ENCODE results near the gene GOLGA8A.
"Not testable (repeated sequence)": the region's sequence is repeated elsewhere in the genome, so short reads cannot be mapped to it uniquely, and the experiment has no call there.

Gene GOLGA8A

GRCh38 chr15:34403899-34404298, 33.7 kb downstream of the GOLGA8A start:
- not testable (repeated sequence) for DNase-seq

- DNase-seq: not testable (repeated sequence)
Measured at GRCh38 chr15:34403160-34403598, 34.4 kb downstream of the GOLGA8A start.

DNA sequence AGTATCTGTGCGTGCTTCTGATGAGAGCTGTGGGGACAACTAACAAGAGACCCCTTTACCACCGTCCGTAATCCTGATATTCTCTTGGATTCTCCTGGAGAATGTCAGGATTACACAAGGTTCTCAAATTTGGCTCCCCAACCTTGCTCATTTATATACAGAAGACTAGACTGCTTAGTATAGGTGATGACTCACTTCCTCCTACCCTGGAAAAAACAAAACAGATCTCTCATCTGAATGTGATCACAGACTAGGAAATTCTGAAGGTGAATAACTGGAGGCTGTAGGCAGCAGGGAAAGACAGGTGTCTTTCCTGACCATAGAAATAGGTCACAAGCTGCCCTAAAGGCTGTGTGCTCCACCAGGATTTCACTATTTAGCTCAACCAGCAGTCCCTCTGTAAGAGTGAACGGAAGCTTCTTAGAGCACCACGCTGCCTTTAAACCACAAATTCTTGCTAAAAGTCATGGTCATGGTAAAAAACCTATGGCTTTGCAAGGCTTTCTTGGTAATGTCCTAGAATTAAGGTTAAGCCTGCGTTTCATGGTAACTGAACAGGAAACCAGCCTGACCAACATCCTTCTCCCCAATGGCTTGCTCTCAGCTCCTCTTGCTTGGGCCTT, 39.9 kb downstream of the GOLGA8A start:
- DNase-seq: not testable (repeated sequence)

DNA sequence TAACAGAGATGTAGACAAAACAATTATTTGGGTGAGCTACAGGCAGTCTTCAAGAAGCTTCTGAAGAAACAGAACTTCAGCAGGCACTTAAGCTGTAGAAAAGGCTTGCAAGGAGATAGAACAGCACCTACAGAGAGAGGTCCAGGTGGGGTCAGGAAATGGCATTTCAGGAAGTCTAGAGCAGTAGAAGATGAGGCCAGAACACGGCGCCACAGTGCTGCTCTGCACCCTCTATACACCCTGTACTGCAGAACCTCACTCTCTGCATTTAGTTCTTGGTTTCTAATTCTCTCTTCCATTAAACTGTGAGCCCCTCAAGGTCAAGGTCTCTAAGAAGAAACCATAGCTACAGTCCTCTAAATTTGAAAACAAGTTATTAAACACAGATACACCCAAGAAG, 44.6 kb downstream of the GOLGA8A start:
- DNase-seq: not testable (repeated sequence)

GRCh38 chr15:34389594-34390086, 48.0 kb downstream of the GOLGA8A start:
- DNase-seq: not testable (repeated sequence)
